Measurements from ENCODE around the gene IL15RA.
A peak's percentile ranks its signal among the peaks of the same experiment; 100 is the strongest.

The IL15RA gene

DNA sequence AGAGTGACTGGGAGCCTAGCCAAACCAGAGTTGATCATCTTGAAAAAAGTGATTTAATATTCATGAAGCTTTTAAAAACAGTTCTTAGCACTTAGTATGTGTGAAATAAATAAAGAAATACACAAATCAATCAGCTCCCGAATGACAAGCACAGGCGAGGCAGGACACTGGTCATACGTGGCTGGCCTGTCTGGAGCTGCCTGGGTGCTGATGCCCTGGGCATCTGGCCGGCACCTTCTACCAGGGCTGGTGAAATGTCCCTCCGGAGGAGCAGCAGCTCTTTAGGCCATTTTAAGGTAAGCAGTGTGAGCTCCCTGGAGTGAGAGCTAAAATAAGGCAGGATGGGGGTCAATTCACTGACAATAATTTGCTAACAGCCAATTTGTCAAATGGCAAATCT lies 23.7 kb downstream of the IL15RA start:
- ChIA-PET POLR2A (interaction anchor here (0.7 kb wide), 1 partner anchor 143 kb away, joined by 3 read pairs; no protein-coding TSS in a partner anchor), CTCF (interaction anchor here (0.7 kb wide), 1 partner anchor 260 kb away, joined by 3 read pairs; no protein-coding TSS in a partner anchor)
- TF ChIP-seq, protein P1, sequence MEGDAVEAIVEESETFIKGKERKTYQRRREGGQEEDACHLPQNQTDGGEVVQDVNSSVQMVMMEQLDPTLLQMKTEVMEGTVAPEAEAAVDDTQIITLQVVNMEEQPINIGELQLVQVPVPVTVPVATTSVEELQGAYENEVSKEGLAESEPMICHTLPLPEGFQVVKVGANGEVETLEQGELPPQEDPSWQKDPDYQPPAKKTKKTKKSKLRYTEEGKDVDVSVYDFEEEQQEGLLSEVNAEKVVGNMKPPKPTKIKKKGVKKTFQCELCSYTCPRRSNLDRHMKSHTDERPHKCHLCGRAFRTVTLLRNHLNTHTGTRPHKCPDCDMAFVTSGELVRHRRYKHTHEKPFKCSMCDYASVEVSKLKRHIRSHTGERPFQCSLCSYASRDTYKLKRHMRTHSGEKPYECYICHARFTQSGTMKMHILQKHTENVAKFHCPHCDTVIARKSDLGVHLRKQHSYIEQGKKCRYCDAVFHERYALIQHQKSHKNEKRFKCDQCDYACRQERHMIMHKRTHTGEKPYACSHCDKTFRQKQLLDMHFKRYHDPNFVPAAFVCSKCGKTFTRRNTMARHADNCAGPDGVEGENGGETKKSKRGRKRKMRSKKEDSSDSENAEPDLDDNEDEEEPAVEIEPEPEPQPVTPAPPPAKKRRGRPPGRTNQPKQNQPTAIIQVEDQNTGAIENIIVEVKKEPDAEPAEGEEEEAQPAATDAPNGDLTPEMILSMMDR (IDR thresholded peaks at IDR 0.05; ENCODE audit: control extremely low read depth, extremely low read depth, low read depth, missing control alignments), result no peak
- no peak for DNase-seq (ENCODE audit: extremely low spot score)

DNA sequence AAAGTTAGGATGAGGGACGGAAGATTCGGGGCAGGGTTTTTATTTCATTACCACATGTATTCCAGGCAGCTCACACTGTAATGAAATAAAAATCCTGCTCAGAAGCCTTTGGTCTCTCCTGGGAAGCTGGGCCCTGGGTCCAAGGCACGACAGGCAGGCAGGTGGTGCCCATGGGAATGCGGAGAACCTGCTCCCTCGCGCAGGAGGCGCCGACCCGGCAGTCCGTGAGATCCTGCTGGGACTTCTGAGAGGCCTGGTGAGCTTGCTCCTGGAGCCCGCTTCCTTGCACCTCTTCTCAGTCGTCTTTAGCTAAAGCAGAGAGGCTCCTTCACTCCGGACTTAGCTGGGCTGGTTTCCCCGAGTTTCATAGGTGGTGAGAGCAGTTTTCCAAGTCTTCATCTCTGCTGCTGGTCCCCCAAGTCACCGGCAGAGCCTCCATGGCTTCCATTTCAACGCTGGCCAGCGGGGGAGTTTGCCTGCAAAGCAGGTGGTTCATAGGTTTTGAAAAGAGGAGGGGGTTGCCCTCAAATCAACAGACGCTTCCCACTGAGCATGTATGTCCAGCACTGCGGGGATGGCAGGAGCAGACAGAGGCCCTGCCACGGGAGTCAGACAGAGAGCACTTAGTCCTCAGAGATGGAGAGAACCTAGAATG lies 24.5 kb downstream of the IL15RA start:
- TF ChIP-seq, protein P1 (IDR thresholded peaks at IDR 0.05; ENCODE audit: control extremely low read depth, extremely low read depth, low read depth, missing control alignments), result no peak
- CTCF ChIA-PET, result no interaction called here
- POLR2A ChIA-PET, result no interaction called here
- DNase-seq (ENCODE audit: extremely low spot score), result no peak

DNA sequence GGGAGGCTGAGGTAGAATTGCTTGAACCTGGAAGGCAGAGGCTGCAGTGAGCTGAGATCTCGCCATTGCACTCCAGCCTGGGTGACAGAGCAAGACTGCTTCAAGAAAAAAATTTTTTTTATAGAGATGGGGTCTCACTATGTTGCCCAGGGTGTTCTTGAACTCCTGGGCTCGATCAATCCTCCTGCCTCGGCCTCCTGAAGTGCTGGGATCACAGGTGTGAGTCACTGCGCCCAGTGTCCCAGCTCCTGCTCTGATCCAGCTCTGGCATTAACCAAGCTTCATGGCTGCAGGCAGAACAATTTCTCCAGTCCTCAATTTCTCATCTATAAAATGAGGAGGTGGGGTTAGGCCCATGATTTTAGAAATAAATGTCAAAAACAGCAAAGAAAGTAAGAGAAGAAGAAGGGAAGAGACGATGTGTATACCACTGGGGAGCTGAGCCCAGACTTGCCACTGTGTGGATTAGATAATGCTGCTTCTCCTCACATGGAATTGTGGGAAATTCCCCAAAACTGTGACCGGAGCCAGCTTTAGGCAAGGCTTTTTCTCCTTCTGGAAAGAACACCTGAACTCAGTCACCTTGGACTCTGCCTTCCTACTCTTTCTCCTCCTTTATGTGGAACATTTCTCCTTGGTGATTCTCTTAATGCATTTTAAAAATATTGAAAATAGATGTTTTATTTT lies 25.5 kb downstream of the IL15RA start:
- CTCF ChIA-PET, result no interaction called here
- DNase-seq (ENCODE audit: extremely low spot score), result no peak
- TF ChIP-seq, protein P1 (IDR thresholded peaks at IDR 0.05; ENCODE audit: control extremely low read depth, extremely low read depth, low read depth, missing control alignments), result no peak
- POLR2A ChIA-PET, result no interaction called here

DNA sequence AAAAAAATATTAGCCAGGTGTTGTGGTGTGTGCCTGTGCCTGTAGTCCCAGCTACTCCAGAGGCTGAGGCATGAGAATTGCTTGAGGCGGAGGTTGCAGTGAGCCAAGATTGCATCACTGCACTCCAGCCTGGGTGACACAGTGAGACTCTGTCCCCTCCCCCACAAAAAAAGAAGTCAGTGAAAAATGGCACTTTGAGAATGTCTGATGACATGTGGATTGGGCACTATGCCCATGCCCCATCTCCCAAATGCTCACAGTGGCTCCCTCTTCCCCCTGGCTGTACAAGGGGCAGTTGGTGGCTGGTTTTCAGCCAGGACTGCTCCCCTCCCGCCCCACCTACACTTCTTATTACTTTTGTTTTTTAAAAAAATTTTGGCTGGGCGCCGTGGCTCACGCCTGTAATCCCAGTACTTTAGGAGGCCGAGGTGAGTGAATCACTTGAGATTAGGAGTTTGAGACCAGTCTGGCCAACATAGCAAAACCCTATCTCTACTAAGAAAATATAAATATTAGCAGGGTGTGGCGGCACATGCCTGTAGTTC lies 26.1 kb downstream of the IL15RA start:
- CTCF ChIA-PET, result no interaction called here
- DNase-seq (ENCODE audit: extremely low spot score), result no peak

DNA sequence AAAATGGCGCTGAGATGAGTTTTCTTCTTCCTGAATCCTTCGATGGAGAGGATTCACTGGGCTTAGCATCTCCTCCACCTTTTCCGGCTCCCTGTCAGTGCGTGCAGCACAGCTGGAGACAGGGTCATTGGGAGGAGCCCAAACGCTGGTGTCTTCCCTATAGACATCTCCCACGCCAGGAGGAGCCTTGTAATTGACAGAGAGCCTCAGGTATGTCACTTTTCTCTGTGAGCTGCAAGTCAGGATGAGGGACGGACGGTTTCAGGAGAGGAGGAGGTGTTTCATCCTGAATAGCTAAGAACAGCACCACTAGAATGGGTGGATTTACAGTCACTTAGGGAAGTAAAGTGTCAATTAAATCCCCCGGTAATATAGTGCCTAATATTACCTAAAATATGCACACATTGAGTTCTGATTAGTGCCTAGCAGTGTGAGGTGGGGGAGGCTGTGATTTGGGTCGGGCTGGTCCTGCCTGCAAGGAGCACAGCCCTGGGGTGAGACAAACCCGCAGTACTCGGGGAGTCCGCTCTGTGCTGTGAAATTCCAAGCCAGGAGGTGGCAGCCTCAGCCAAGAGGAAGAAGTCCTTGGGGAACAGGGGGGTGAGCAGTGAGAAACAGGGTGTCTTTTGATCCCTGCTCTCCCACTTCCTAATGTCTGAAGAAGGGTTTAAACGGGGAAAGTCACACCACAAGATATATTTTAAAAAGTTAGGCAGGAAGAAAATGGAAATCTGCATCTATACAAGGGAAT lies 28.2 kb downstream of the IL15RA start:
- TF ChIP-seq, protein P1 (IDR thresholded peaks at IDR 0.05; ENCODE audit: control extremely low read depth, extremely low read depth, low read depth, missing control alignments), result peak; percentile 36
- DNase-seq (ENCODE audit: extremely low spot score), result peak; percentile 49
- ChIA-PET POLR2A (no interaction called here), CTCF (interaction anchor here (1.1 kb wide), 1 partner anchor 101 kb away, joined by 6 read pairs; no protein-coding TSS in a partner anchor)

More for the DNA sequence above, 26.1 kb downstream of the IL15RA start:
- TF ChIP-seq, protein P1 (IDR thresholded peaks at IDR 0.05; ENCODE audit: control extremely low read depth, extremely low read depth, low read depth, missing control alignments), result no peak
- POLR2A ChIA-PET, result interaction anchor here (0.6 to 0.7 kb wide), 2 partner anchors 203 to 290 kb away, joined by 3 to 5 read pairs; no protein-coding TSS in a partner anchor

DNA sequence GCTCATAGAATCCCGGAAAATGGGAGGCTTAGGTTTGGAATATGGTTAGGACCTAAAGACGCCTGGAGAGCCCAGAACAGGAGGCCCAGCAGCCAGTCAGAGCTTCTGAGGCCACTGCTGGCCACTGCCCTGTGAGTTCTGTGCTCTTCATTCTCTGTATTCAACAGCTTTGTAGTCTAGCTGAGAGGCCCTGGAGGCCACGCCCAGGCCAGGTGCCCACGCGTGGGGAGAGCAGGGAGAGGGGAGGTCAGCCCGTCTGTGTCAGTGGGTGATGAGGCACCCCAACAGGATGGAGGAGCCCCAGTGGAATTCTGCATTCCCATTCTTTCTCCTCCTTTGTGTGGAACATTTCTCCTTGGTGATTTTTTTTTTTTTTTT lies 29.1 kb downstream of the IL15RA start:
- no peak for DNase-seq (ENCODE audit: extremely low spot score)
- ChIA-PET CTCF (interaction anchor here (1.1 kb wide), 1 partner anchor 102 kb away, joined by 6 read pairs; no protein-coding TSS in a partner anchor), POLR2A (no interaction called here)
- TF ChIP-seq, protein P1 (IDR thresholded peaks at IDR 0.05; ENCODE audit: control extremely low read depth, extremely low read depth, low read depth, missing control alignments), result no peak

Measured in GM10248 (cell line).